PC-3 (cell line): ENCODE measurements around the gene SDK1. TPM values are rescaled to one million over a fixed set of nuclear protein-coding genes. Genes with fewer than 3 reads are reported as not detected.

ENCODE experiments used
- ATAC-seq: fragments of 200-7000 bp; cut with Tn5 transposase; 2 replicates; pipeline ENCODE4 v1.9.1; 2020; ENCODE audit warnings: mild to moderate bottlenecking, moderate library complexity
- BruUV-seq: library from RNA; stranded (reverse); fragments of 400-500 nt; replicated peaks from 2 replicates; lab custom pipeline; 2021; lab: Mats Ljungman, UMichigan
- CTCF ChIA-PET: fragments of 300-600 bp; sonication (Branson Sonifier 250); formaldehyde crosslinking; loops from one replicate; lab custom pipeline; 2022; ENCODE audit warnings: antibody characterized with exemption; lab: Charles Lee
- POLR2A ChIA-PET: fragments of 300-600 bp; sonication (Branson Sonifier 250); formaldehyde crosslinking; loops from one replicate; lab custom pipeline; 2022; ENCODE audit warnings: antibody characterized with exemption; ENCODE audit not compliant: unreplicated experiment; lab: Charles Lee
- DNase-seq: peaks from one replicate; pipeline ENCODE4 v3.0.0-alpha.2; 2015
- H2AFZ ChIP-seq: fragments of 300-600 bp; sonication (generic); 2 replicates; pipeline ENCODE4 v1.6.0; 2016; ENCODE audit warnings: antibody characterized with exemption, low read length
- H3F3A ChIP-seq: fragments of 300-600 bp; sonication (generic); one replicate; pipeline ENCODE4 v1.6.0; 2017; ENCODE audit warnings: antibody characterized with exemption, low read length, control low read depth, mild to moderate bottlenecking; ENCODE audit not compliant: unreplicated experiment
- H3K27ac ChIP-seq: fragments of 300-600 bp; sonication (generic); 2 replicates; pipeline ENCODE4 v1.5.1; 2016; ENCODE audit warnings: mild to moderate bottlenecking, low read length
- H3K27me3 ChIP-seq: fragments of 300-600 bp; sonication (generic); 2 replicates; pipeline ENCODE4 v1.6.1; 2016; ENCODE audit warnings: low read length, mixed read lengths
- H3K36me3 ChIP-seq: fragments of 300-600 bp; sonication (generic); 2 replicates; pipeline ENCODE4 v1.6.1; 2016; ENCODE audit warnings: low read depth, mixed run types, low read length, mixed read lengths
- H3K4me1 ChIP-seq: fragments of 300-600 bp; sonication (generic); 2 replicates; pipeline ENCODE4 v1.5.1; 2016; ENCODE audit warnings: low read length; ENCODE audit not compliant: insufficient read depth
- H3K4me2 ChIP-seq: fragments of 300-600 bp; sonication (generic); 2 replicates; pipeline ENCODE4 v1.6.0; 2016; ENCODE audit warnings: low read length
- H3K4me3 ChIP-seq: fragments of 300-600 bp; sonication (generic); 2 replicates; pipeline ENCODE4 v1.5.1; 2016; ENCODE audit warnings: mild to moderate bottlenecking, low read length, mixed read lengths
- H3K79me2 ChIP-seq: fragments of 300-600 bp; sonication (generic); 2 replicates; pipeline ENCODE4 v1.6.1; 2017; ENCODE audit warnings: low read length, mixed read lengths
- H3K9ac ChIP-seq: fragments of 300-600 bp; sonication (generic); 2 replicates; pipeline ENCODE4 v1.6.0; 2016; ENCODE audit warnings: mild to moderate bottlenecking, low read length
- H3K9me2 ChIP-seq: fragments of 300-600 bp; sonication (generic); replicated peaks from 2 replicates; pipeline ENCODE4 v1.6.1; 2016; ENCODE audit warnings: mixed run types, low read length, mixed read lengths
- H3K9me3 ChIP-seq: fragments of 300-600 bp; sonication (generic); 2 replicates; pipeline ENCODE4 v1.6.1; 2016; ENCODE audit warnings: low read length, mixed read lengths
- H4K20me1 ChIP-seq: fragments of 300-600 bp; sonication (generic); 2 replicates; pipeline ENCODE4 v1.6.1; 2016; ENCODE audit warnings: low read length, mixed read lengths
- CTCF ChIP-seq: fragments of 300-600 bp; sonication (generic); conservative IDR thresholded peaks from 2 replicates; pipeline ENCODE4 v1.5.1; 2017; ENCODE audit warnings: antibody characterized with exemption, low read depth, mild to moderate bottlenecking, low read length
- EZH2 ChIP-seq: fragments of 300-600 bp; sonication (generic); IDR thresholded peaks from one replicate; pipeline ENCODE4 v1.6.1; 2017; ENCODE audit warnings: antibody characterized with exemption, mild to moderate bottlenecking, low read length; ENCODE audit not compliant: unreplicated experiment
- EZH2phosphoT487 ChIP-seq: fragments of 300-600 bp; sonication (generic); IDR thresholded peaks from 2 replicates; pipeline ENCODE4 v1.6.1; 2018; ENCODE audit warnings: mild to moderate bottlenecking, antibody characterized with exemption, low read length, borderline replicate concordance
- intact Hi-C: fragments of 100-400 bp; cut with micrococcal nuclease; formaldehyde crosslinking; loops from 2 replicates; pipeline ENCODE4 v1.9.0; 2023
- total RNA-seq: library from RNA; depleted of rRNA; stranded (reverse); fragments of >200 nt; gene quantifications from 2 replicates; pipeline ENCODE4 v1.2.3, GENCODE V29; 2014

SDK1 gene
- total RNA-seq, 1 experiment from 2014 or later, result 2.8 TPM

DNA sequence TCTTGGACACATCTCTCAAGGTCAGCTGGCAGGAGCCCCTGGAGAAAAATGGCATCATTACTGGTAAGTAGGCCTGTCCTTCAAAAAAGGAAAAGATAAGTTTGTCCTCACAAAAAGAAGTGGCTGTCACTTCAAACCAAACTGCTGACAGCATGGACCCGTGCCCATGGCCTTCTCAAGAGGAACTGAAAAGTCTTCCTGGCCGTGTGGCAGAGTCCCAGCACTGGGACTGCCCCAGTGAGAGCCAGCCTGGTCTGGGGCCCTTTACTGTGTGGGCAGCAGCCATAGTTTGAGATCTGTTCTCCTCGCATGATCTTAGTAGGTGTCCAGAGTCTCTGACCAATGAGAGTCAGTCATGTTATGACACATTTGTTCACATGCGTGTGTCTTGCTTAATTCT is 766.8 kb downstream of the SDK1 start:
- Histone ChIP-seq H3K9me2 (no peaks in the 10 kb centered on the region), H3K9me3 (no peaks in the 10 kb centered on the region), H3K4me3 (no peak overlapping the region), H4K20me1 (no peaks in the 10 kb centered on the region), H3K79me2 (no peaks in the 10 kb centered on the region), H3K36me3 (no peaks in the 10 kb centered on the region), H3K4me2 (no peak overlapping the region), H3K27me3 (no peaks in the 10 kb centered on the region), H2AFZ (no peak overlapping the region), H3F3A (no peaks in the 10 kb centered on the region), H3K9ac (no peak overlapping the region), H3K4me1 (no peaks in the 10 kb centered on the region), H3K27ac (no peak overlapping the region)
- TF ChIP-seq EZH2phosphoT487, result no peak
- no peak for TF ChIP-seq CTCF
- TF ChIP-seq EZH2, result no peak
- intact Hi-C loops, result no loop called here
- POLR2A ChIA-PET, result no interaction called here
- CTCF ChIA-PET, result no interaction called here
- ATAC-seq, result no peak
- no peak for DNase-seq
- BruUV-seq, result no TSS peak

DNA sequence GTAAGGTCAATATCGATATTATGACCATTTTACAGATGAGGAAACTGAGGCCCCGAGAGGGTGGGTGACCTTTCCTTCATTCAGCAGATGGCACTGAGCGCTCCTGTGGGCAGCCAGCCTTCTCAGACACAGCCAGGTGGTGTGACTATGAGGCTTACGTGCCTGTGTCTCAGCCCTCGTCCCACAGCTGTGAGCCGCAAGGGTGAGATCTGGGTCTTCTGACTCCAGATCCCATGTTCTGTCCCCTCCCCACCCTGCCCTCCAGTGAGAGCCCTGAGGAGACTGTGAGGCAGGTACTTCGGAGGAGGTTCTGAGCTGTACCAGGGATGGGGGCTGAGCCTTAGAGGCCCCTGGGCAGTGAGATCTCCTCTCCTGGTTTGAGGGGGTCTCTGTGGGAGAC is 767.2 kb downstream of the SDK1 start:
- POLR2A ChIA-PET, result no interaction called here
- TF ChIP-seq EZH2phosphoT487, result no peak
- Histone ChIP-seq H3K4me3 (no peak overlapping the region), H4K20me1 (no peaks in the 10 kb centered on the region), H3K9me3 (no peaks in the 10 kb centered on the region), H3K27me3 (no peaks in the 10 kb centered on the region), H2AFZ (no peak overlapping the region), H3F3A (no peaks in the 10 kb centered on the region), H3K36me3 (no peaks in the 10 kb centered on the region), H3K79me2 (no peaks in the 10 kb centered on the region), H3K27ac (no peak overlapping the region), H3K4me1 (no peaks in the 10 kb centered on the region), H3K4me2 (no peak overlapping the region), H3K9me2 (no peaks in the 10 kb centered on the region), H3K9ac (no peak overlapping the region)
- CTCF ChIA-PET, result no interaction called here
- no peak for DNase-seq
- ATAC-seq, result no peak
- no TSS peak for BruUV-seq
- intact Hi-C loops, result no loop called here

GRCh38 chr7:4069268-4070095 is 768.4 kb downstream of the SDK1 start:
- ATAC-seq (no peak), DNase-seq (no peak)
- TF ChIP-seq CTCF (no peak), EZH2phosphoT487 (no peak), EZH2 (no peak)
- Histone ChIP-seq H3K4me3 (no peak overlapping the region), H3K9ac (no peak overlapping the region), H3K79me2 (no peaks in the 10 kb centered on the region), H3K4me1 (no peaks in the 10 kb centered on the region), H3K4me2 (no peak overlapping the region), H2AFZ (no peak overlapping the region), H3K36me3 (no peaks in the 10 kb centered on the region), H3K27ac (no peak overlapping the region), H4K20me1 (no peaks in the 10 kb centered on the region), H3K9me3 (no peaks in the 10 kb centered on the region), H3K27me3 (no peaks in the 10 kb centered on the region), H3K9me2 (no peaks in the 10 kb centered on the region), H3F3A (no peaks in the 10 kb centered on the region)
- ChIA-PET CTCF (no interaction called here), POLR2A (no interaction called here)
- intact Hi-C loops, result no loop called here
- BruUV-seq, result no TSS peak
